ENCODE measurements around the gene KRT72.

Gene KRT72

GRCh38 chr12:52646613-52647012 lies 45.4 kb upstream of the KRT72 start:
- ChIA-PET CTCF (interaction anchor here (0.6 to 1.2 kb wide), 2 partner anchors 129 to 219 kb away, joined by 4 read pairs; no protein-coding TSS in a partner anchor), POLR2A (no interaction called here)
- H3K9me3 ChIP-seq (ENCODE audit: control insufficient read depth, insufficient read depth, low read depth, low read length): no peaks in the 10 kb centered on the region

DNA sequence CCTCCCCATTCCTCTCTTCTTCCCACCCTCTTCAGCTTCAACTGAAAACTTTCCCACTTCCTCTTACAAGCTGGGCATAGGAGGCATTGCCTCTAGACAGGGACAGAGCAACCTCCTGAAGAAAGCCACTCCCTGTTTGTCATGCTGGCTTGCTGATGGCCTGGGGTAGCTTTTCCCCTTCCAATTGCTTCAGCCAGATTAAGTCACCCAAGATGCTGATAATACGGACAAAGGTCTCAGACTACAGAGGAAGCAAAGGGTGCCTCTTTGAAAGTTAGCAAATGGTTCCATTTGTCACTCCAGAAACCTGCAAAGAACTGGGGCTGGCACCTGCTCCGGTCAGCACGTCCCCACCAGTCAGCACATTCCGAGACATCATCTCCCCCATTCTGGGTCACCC lies 44.7 kb upstream of the KRT72 start:
- ChIA-PET CTCF (no interaction called here), POLR2A (no interaction called here)

More at GRCh38 chr12:52646613-52647012, 45.4 kb upstream of the KRT72 start:
- H3K4me1 ChIP-seq (ENCODE audit: control insufficient read depth, insufficient read depth, low read length): no peaks in the 10 kb centered on the region
- no peak overlapping the region for H3K4me3 ChIP-seq (ENCODE audit: low read depth, low read length)
- no peak for TF ChIP-seq MEIS1 (CRISPR knock-in tag; IDR thresholded peaks at IDR 0.05; ENCODE audit: borderline replicate concordance)
- TF ChIP-seq IKZF3 (tag by site-specific recombination; IDR thresholded peaks at IDR 0.05): no peak
- no peak for TF ChIP-seq ZNF501 (tag by site-specific recombination; IDR thresholded peaks at IDR 0.05)
- no peak for TF ChIP-seq ZNF2 (tag by site-specific recombination; IDR thresholded peaks at IDR 0.05)
- no peak for TF ChIP-seq ZNF664 (tag by site-specific recombination; IDR thresholded peaks at IDR 0.05)
- TF ChIP-seq ZNF610 (tag by site-specific recombination; IDR thresholded peaks at IDR 0.05; ENCODE audit: borderline replicate concordance): no peak
- no peak for TF ChIP-seq ZNF266 (tag by site-specific recombination; IDR thresholded peaks at IDR 0.05; ENCODE audit: low read depth)
- TF ChIP-seq ZNF223 (tag by site-specific recombination; IDR thresholded peaks at IDR 0.05): no peak
- TF ChIP-seq PRDM1 (tag by site-specific recombination; IDR thresholded peaks at IDR 0.05): no peak
- no peak for TF ChIP-seq KLF10 (tag by site-specific recombination; IDR thresholded peaks at IDR 0.05)
- no peak for TF ChIP-seq PBX3 (CRISPR knock-in tag; IDR thresholded peaks at IDR 0.05)
- no peak for TF ChIP-seq ZNF777 (tag by site-specific recombination; IDR thresholded peaks at IDR 0.05; ENCODE audit: borderline replicate concordance)
- TF ChIP-seq ZNF561 (tag by site-specific recombination; IDR thresholded peaks at IDR 0.05; ENCODE audit: borderline replicate concordance): no peak
- TF ChIP-seq ZNF433 (tag by site-specific recombination; IDR thresholded peaks at IDR 0.05; ENCODE audit: low read depth): no peak
- TF ChIP-seq TCF7L2 (IDR thresholded peaks at IDR 0.05; ENCODE audit: borderline replicate concordance, low read depth, low read length): no peak
- no peak for TF ChIP-seq ZNF530 (tag by site-specific recombination; IDR thresholded peaks at IDR 0.05; ENCODE audit: low read depth)
- TF ChIP-seq ZNF302 (tag by site-specific recombination; IDR thresholded peaks at IDR 0.05; ENCODE audit: low read depth): no peak
- TF ChIP-seq BCL6B (tag by site-specific recombination; IDR thresholded peaks at IDR 0.05): no peak
- TF ChIP-seq, protein P1, sequence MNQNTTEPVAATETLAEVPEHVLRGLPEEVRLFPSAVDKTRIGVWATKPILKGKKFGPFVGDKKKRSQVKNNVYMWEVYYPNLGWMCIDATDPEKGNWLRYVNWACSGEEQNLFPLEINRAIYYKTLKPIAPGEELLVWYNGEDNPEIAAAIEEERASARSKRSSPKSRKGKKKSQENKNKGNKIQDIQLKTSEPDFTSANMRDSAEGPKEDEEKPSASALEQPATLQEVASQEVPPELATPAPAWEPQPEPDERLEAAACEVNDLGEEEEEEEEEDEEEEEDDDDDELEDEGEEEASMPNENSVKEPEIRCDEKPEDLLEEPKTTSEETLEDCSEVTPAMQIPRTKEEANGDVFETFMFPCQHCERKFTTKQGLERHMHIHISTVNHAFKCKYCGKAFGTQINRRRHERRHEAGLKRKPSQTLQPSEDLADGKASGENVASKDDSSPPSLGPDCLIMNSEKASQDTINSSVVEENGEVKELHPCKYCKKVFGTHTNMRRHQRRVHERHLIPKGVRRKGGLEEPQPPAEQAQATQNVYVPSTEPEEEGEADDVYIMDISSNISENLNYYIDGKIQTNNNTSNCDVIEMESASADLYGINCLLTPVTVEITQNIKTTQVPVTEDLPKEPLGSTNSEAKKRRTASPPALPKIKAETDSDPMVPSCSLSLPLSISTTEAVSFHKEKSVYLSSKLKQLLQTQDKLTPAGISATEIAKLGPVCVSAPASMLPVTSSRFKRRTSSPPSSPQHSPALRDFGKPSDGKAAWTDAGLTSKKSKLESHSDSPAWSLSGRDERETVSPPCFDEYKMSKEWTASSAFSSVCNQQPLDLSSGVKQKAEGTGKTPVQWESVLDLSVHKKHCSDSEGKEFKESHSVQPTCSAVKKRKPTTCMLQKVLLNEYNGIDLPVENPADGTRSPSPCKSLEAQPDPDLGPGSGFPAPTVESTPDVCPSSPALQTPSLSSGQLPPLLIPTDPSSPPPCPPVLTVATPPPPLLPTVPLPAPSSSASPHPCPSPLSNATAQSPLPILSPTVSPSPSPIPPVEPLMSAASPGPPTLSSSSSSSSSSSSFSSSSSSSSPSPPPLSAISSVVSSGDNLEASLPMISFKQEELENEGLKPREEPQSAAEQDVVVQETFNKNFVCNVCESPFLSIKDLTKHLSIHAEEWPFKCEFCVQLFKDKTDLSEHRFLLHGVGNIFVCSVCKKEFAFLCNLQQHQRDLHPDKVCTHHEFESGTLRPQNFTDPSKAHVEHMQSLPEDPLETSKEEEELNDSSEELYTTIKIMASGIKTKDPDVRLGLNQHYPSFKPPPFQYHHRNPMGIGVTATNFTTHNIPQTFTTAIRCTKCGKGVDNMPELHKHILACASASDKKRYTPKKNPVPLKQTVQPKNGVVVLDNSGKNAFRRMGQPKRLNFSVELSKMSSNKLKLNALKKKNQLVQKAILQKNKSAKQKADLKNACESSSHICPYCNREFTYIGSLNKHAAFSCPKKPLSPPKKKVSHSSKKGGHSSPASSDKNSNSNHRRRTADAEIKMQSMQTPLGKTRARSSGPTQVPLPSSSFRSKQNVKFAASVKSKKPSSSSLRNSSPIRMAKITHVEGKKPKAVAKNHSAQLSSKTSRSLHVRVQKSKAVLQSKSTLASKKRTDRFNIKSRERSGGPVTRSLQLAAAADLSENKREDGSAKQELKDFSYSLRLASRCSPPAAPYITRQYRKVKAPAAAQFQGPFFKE (tag by site-specific recombination; IDR thresholded peaks at IDR 0.05; ENCODE audit: borderline replicate concordance): no peak
- no peak overlapping the region for H3K27ac ChIP-seq (ENCODE audit: extremely low read depth, low read depth, low read length)
- H3K36me3 ChIP-seq (ENCODE audit: control insufficient read depth in 2 of 2, insufficient read depth in 1 of 2, low read length in 2 of 2): no peaks in the 10 kb centered on the region

More for the DNA sequence above, 44.7 kb upstream of the KRT72 start:
- H3K27ac ChIP-seq (ENCODE audit: extremely low read depth, low read depth, low read length): no peak overlapping the region
- H3K4me3 ChIP-seq (ENCODE audit: low read depth, low read length): no peak overlapping the region
- H3K9me3 ChIP-seq (ENCODE audit: control insufficient read depth, insufficient read depth, low read depth, low read length): no peaks in the 10 kb centered on the region
- no peaks in the 10 kb centered on the region for H3K4me1 ChIP-seq (ENCODE audit: control insufficient read depth, insufficient read depth, low read length)
- TF ChIP-seq ZNF121 (tag by site-specific recombination; IDR thresholded peaks at IDR 0.05): no peak
- no peak for TF ChIP-seq TCF7L2 (IDR thresholded peaks at IDR 0.05; ENCODE audit: borderline replicate concordance, low read depth, low read length)
- TF ChIP-seq EGR2 (tag by site-specific recombination; IDR thresholded peaks at IDR 0.05; ENCODE audit: low read depth): no peak
- no peak for TF ChIP-seq ZNF354C (tag by site-specific recombination; IDR thresholded peaks at IDR 0.05; ENCODE audit: borderline replicate concordance, low read depth)
- TF ChIP-seq GFI1B (tag by site-specific recombination; IDR thresholded peaks at IDR 0.05): no peak
- TF ChIP-seq ZNF394 (tag by site-specific recombination; IDR thresholded peaks at IDR 0.05; ENCODE audit: borderline replicate concordance): no peak
- TF ChIP-seq ZNF248 (tag by site-specific recombination; IDR thresholded peaks at IDR 0.05): no peak
- no peak for TF ChIP-seq ZNF473 (tag by site-specific recombination; IDR thresholded peaks at IDR 0.05)
- no peak for TF ChIP-seq GLI2 (tag by site-specific recombination; IDR thresholded peaks at IDR 0.05; ENCODE audit: borderline replicate concordance, low read depth)
- no peaks in the 10 kb centered on the region for H3K36me3 ChIP-seq (ENCODE audit: control insufficient read depth in 2 of 2, insufficient read depth in 1 of 2, low read length in 2 of 2)

Measured in HEK293 (cell line).